LNCaP clone FGC (cell line): ENCODE results near the gene DOCK4.

Source experiments
- DNase-seq: peaks from one replicate; pipeline ENCODE4 v3.0.0-alpha.2; 2011; ENCODE audit warnings: low read depth
- H3K4me3 ChIP-seq: 2 replicates; pipeline ENCODE4 v1.5.1; 2011; ENCODE audit warnings: mild to moderate bottlenecking, low read depth, low read length, control low read depth
- CTCF ChIP-seq: IDR thresholded peaks from 2 replicates; pipeline ENCODE4 v1.5.1; 2012; ENCODE audit warnings: mild to moderate bottlenecking; ENCODE audit not compliant: control insufficient read depth, insufficient read depth; ENCODE audit errors: extremely low read depth

The DOCK4 gene

GRCh38 chr7:112156412-112156811 lies 49.8 kb downstream of the DOCK4 start:
- TF ChIP-seq CTCF = no peak
- no peak for DNase-seq
- no peak overlapping the region for H3K4me3 ChIP-seq

- no peak overlapping the region for H3K4me3 ChIP-seq
- DNase-seq = no peak
- no peak for TF ChIP-seq CTCF
Measured at GRCh38 chr7:112154690-112155089, 51.5 kb downstream of the DOCK4 start.

GRCh38 chr7:112152186-112152585 lies 54.0 kb downstream of the DOCK4 start:
- no peak overlapping the region for H3K4me3 ChIP-seq
- no peak for DNase-seq
- TF ChIP-seq CTCF = no peak

GRCh38 chr7:112150823-112151641 lies 55.2 kb downstream of the DOCK4 start:
- H3K4me3 ChIP-seq = no peak overlapping the region
- no peak for DNase-seq
- TF ChIP-seq CTCF = no peak

GRCh38 chr7:112149734-112150133 lies 56.5 kb downstream of the DOCK4 start:
- no peak for TF ChIP-seq CTCF
- no peak for DNase-seq
- no peak overlapping the region for H3K4me3 ChIP-seq

GRCh38 chr7:112147793-112148361 lies 58.3 kb downstream of the DOCK4 start:
- TF ChIP-seq CTCF = no peak
- no peak for DNase-seq
- H3K4me3 ChIP-seq = no peak overlapping the region
